NCI-H2196 treated with DMSO at 0.1 percent for 48 hours (cell line): ENCODE measurements around the gene CTNNA3.

Source experiments
- DNase-seq: peaks from one replicate; lab custom pipeline; 2025; ENCODE audit not compliant: unreplicated experiment; lab: John Stamatoyannopoulos, UW

Gene CTNNA3

DNA sequence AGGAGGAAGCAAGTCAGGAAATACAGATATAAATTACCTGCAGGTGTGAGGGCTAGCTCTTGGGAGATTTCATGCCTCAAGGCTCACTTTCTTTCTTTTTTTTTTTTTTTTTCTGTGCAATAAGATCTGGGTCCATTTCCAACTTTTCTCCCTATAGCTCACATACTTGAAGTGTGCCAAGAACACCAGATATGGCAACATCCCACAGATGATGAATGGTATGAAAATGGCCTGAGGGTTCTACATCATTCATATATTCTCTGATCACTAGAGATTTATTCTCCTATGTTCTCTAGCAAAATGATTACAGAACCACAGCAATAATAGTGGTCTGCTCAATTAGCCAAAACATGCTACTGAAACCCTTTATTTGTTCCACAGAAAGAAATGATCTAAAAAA, 653.0 kb downstream of the CTNNA3 start:
- DNase-seq: no peak

DNA sequence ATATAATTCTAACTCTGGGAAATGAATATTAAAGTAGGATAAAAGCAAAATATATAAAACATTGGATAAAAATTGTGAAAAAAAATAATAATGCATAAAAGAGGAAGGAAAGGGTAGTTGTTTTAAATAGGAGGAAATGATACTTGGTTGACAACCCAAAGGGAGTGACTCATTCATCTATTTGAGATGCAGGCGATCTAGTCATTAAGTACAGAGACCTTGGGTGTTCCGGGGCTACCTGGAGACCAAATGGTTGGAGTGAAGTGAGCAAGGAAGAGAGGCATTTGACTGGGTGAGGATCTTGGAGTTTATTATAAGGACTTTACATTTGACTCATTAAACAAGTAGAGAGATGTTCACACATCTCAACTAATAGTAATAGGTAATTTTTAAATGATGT, 659.2 kb downstream of the CTNNA3 start:
- DNase-seq: no peak

DNA sequence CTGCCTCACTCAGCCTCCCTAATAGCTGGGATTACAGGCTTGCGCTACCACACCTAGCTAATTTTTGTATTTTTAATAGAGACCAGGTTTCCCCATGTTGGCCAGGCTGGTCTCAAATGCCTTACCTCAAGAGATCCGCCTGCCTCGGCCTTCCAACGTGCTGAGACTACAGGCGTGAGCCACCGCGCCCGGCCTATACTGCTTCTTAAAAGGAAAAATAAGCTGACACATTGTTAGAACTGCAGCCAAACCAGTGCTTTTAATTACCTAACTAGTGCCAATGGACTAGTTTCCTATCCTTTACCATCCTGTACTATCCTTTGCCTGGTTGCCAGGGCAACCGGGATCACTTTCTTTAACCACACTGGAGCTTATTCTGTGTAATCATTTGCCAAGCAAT, 662.1 kb downstream of the CTNNA3 start:
- no peak for DNase-seq

DNA sequence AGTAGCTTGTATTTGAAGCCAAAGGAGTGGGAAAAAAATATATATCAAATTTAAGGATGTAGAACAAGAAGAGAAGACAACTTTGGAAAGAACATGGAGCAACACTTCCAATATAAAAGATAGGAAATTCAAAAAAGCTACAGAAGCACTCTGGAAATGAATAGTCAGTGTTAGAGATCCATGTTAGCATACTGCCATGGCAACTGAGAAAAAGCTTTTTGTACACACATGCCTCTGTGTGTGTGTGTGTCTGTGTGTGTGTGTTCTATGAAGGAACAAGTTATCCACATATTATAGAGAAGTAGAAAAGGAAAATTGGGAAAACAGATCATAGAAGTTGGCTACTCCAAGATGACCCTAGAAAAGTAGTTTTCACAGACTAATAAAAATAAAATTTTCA, 673.9 kb downstream of the CTNNA3 start:
- DNase-seq: no peak

DNA sequence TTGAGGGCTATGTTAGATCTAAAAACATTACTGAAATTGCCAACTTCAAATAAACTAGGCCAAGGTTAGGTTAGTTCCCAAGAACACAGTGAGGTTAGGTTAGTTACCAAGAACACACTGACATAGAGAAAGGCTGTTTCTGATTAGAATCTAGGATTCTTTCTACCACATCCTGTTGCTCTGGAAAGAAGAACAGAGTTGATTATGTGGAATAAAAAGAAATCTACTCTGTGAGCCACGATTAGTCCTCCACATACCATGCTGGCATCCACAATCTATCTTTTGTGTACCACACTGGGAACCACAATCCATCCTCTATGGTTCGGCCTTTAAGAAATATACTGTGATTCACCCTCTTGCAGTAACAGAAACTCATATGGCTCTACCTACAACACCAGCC, 678.8 kb downstream of the CTNNA3 start:
- DNase-seq: no peak

DNA sequence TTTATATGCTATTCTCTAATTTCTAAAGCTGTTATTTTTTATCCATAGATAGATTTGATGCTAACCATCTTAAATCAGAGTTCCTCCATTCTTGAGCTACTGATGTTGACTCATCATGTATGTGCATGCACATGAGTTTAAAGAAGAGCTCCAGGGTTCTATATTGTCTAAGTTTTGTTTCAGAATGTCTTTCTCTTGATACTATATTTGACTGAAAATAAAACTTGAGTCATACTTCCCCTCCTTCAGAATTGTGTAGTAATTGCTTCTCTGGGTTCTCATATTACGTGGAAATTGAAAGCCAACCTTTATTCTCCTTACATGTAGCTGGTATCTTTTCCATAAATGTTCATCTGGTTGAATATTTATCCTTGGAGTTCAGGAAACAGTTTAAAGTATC, 680.8 kb downstream of the CTNNA3 start:
- DNase-seq: no peak

DNA sequence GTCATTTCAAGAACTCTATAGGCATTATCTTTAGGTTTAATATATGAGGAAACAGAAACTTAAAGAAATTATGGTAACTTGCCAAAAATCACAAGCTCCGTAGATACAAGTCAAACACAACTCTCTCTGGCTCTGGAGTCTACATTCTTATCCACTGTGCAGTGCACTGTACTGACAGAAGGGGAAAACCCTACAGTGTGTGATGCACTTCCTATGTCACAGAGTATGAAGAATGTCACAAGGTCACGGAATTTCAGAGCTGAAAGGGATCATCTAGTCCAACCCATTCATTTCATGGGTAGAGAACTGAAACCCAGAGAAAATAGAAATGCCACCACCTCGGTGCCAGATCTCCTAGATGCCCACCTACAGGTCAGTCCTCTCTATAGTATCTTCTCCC, 684.0 kb downstream of the CTNNA3 start:
- no peak for DNase-seq

DNA sequence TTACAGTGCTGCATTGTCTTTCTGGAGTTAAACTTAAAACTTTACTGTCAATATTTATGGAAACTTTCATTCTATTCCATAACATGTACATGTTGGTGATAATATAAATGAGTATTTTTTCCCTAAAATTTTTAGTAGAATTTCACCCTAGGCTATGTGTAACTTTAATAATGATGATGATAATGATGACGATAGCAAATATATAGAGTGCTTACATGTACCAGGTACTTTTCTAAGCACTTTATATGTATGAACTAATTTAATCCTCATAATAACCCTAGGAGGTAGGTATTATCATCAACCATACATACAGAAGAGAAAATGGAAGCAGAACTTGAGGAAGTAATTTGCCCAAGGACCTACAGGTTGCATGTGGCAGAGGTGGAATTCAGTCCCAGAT, 684.5 kb downstream of the CTNNA3 start:
- no peak for DNase-seq

DNA sequence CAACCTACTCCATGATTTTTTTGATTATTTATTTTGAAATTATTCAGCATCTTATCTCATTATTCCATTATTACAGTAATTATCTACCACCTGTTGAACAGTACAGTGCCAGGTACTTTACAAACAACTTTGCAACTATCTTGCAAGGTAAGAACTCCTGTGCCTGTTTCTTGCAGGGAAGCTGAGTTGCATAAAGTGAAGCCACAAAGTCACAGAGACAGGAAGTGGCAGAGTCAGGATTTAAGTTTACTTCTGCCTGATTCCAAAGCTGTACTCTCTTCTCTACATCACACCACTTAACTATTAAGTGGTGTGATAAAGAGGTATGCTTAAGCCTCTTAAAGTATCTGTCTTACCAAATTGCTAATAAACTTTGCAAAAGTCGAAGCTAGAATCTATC, 690.0 kb downstream of the CTNNA3 start:
- DNase-seq: no peak

DNA sequence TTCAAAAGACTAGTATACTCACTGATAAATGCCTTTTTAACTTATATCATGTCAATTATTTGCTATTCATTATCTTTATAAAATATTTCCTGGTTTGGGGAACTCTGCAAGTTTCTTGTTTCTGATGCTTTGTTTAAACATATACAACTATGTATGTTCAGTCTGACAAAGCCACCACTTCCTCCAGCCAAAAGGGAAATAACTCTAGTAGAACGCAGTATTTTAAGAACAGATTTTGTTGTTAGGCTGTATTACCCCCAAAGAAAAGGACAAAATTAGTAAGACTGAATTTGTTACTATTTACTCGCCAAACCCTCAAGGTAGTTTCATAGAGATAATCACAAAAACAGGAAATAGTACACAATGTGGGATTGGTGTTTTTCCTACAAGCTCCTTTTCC, 691.3 kb downstream of the CTNNA3 start:
- DNase-seq: no peak

DNA sequence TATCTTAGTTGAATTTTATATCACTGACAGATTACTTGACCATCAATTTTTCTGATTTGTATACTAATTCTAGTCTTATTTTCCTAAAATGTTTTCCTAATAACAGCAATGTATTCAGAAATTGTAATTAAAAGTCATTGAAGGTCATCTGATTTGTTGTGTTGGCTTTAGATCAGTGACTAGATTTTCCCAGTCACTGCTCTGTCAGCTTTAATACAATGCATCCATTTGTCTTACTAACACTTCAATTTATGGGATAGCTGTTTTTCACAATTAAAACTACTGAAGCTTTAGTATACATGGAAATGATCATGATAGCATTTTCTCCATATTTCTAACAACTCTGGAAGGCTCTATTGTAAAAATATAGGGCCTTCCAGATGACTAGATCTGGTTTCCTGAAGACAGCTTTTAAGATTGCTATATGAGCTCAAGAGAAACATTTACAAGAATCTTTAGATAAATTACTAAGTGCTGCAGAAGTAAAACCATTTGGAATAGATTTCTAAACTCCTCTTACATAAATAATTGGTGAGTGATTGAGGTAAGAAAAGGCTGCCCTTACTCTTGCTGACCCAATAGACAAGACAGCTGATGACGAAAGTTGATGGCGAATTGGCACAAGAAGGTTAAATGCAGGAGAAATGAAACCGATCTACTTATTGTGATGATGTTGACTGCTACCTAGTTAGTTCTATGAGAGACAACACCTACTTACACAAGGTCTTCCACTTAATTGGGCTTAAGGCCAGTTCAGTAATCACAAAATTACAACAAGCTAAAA, 696.0 kb downstream of the CTNNA3 start:
- no peak for DNase-seq

DNA sequence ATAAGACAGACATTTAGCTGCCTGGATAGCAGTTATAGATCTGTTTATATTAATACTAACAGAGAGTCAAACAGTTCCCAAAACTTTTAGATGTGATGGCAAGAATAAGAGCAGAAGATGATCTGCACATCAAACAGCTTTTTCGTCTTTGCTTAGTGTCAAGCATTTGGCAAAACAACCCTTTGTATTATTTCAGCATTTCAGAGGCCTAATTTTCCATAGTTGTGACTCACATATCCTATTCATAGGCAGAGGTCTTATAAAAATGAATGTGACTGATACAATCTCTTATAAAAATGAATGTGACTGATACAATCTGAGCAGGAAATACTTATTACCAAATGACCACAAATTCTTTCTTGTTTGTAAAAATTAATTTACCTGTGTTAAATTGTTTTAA, 699.0 kb downstream of the CTNNA3 start:
- DNase-seq: no peak

DNA sequence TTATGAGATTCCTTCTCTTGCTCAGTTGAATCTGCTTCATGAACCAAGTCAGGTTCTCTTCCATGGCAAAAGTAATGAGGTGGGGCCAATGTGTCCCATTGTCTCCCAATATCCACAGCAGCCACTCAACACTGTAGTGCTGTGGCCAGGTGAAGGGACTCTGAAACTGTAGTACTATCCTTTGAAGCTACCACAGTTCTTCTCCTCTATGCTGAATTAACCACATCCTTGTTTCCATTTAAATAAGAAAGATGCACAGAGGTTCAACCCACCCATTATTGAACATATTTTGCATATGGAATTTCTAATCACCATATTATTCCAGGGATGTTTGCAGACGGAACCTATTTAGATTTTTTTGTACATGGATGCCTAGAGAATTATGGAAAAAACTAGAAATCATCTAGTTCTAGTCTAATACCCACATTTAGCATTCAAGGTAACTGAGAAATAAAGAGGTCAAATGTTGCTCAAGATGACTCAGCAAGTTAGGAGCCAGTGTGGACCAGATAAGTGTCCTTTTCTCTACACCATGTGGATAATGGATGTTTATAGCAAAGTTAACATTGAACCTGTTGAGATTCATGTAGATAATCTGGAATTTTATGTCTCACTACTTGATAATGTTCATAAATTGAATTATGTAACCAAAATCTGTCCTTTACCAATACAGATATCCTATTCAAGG, 705.7 kb downstream of the CTNNA3 start:
- no peak for DNase-seq

DNA sequence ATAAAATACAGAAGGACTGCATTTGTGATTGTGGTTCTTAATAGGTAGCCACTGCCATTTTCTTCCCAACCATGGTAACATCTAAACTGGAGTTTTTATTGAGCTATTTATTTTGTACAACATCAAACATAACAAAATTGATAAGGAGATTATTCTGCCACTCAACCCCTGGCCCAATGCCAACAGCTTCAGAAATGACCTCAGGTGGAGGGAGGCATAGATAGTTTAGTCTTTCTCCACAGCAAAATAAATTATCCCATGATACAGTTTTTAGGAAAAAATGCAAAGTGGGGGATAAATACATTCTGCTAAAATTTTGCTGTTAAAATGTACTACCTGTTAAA, 712.5 kb downstream of the CTNNA3 start:
- no peak for DNase-seq

DNA sequence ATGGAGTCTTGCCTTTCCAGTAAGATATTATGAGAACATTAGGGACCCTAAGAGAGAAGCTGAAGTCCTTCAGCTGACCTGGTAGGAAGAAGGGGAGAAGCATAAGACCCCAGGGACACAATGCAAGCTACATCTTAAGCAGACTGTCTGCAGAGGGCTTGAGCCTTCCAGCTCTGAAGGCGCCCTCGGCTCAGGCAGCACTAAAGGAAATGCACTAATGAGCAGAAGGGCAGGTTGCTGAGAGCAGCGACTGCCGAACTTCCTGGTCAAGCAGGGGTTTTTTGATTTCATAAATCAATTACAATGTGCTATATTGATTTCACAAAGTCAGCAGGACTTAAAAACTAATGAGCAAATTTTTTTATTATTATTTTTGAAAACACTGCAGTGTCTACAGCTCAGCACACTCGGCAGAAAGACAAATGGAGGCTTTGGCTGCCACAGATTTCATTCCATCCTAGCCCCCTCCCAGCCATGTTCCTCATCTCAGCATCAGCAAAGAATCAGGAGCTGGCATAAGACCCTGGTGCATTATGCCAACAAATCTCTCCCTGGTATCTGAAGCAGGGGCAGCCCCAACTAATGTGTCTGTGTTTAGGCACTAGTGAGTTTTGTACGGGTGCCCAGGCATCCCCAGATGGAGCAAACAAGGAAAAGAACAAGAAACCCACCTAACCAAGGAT, 713.1 kb downstream of the CTNNA3 start:
- DNase-seq: no peak

DNA sequence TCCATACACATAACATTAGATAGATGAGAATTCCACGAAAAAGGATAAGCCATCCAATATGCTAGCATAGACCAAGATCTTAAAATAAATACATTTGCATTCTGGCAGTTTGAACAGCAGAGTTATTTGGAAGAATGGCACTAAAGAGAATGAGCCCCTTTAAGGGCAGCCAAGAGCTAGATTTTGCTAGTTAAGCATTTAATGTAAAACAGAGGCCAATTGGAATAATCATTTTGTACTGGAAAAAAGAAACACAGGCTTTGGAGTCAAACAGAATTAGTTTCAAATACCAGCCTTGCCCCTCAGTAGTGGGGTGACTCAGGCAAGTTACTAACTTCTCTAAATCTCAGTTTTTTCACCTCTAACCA, 714.0 kb downstream of the CTNNA3 start:
- no peak for DNase-seq

DNA sequence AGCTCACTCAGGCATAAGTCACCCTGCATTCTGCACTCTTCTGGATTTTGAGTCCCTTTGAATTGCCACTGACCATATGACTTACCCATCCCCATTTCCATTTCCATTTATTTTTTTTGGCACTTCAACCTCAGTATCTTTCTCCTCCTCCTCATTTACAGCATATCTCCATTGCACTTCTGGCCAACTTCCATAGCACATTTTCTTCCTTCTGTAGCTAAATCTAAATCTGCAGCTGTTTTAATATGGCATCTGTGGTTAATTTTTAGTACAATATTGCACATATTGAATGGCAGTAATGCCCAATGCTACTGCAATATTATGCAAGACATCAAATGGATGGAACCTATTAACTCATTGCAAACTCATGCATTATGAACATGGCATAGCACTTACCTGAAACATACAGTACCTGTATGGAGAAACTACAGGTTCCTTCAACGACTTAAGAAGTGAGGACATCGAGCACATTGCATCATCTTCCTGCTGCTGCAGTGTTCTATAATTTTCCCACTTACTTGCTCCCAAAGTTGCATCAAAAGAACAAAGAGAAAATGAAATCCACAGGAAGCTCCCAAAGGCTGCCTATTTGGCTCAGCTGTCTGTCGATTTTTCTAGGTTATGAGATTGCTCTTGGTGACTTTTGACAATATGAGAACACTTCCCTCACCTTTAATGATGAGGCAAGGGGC, 714.5 kb downstream of the CTNNA3 start:
- DNase-seq: no peak

DNA sequence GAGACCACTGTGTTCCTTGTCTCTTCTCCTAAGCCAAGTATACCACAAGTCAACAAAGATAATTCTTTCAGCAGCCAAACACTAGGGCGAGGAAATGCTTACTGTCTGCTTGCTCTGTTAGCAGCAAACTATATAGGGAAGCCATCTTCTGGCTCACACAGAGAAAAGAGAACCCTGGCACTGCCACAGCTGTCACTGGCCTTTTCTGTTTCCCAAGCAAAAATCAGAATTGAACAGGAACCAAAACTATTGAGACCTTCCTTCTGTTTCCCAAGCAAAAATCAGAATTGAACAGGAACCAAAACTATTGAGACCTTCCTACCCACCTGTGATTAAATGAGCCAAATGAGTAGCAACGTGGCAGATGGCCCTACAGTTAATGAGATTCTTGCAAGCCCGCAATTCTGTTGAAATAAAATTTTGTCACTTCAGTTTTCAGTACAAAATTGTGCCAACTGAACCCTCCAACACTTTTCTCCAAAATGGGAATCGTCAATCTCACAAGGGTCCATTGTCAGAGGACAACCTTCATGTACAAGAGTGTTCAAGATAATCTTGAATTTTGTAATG, 715.7 kb downstream of the CTNNA3 start:
- no peak for DNase-seq

DNA sequence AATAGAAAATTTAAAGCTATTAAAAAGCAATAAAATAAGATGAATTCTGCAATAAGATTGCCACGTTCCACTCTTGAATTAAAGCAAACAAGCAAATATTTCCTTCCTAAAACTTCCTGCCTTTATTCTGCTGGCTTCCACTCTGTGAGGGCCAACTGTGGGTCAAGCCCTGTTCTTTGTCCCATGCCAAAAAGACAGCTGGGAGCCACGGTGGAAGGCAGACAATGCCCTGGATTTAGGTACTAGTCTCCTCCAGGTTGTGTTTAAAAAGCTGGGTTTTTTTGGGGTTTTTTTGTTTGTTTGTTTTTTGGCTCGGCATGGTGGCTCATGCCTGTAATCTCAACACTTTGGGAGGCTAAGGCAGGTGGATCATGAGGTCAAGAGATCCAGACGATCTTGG, 731.0 kb downstream of the CTNNA3 start:
- no peak for DNase-seq

DNA sequence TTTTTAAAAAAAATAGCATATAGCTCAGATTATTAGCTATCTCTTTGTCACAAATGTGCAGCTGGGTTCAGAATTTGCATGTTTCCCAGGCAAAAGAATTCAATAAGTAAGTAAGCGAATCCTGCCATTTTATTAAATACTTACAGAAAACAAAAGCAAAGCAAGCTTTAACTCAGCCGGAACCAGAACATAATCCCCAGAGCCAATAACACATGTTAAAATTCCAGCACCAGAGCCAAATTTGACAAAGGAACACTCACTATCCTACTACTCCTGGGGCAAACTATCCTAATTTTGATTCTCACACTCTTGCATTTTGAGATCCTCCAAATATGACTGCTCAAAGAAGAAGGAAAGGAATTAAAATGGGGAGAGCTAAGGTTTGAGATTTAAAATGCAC, 737.5 kb downstream of the CTNNA3 start:
- DNase-seq: no peak

DNA sequence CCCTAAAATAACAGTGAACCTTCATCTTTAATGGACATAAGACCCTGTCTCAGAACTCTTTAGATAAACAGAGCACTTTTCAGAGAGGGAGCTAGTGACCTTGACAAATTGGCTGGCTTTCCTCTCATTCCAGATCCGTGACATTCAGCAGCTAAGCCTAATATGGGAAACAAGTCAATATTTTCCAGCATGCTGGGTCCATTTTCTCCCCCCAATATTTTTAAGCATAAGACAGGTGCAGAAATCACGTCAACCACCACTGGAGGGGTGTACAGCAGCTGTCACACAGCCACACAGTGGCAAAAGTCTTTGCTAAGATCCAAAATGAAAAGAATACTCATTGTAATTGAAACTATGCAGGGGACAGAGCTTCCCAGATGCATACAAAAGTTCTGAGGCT, 744.1 kb downstream of the CTNNA3 start:
- no peak for DNase-seq

DNA sequence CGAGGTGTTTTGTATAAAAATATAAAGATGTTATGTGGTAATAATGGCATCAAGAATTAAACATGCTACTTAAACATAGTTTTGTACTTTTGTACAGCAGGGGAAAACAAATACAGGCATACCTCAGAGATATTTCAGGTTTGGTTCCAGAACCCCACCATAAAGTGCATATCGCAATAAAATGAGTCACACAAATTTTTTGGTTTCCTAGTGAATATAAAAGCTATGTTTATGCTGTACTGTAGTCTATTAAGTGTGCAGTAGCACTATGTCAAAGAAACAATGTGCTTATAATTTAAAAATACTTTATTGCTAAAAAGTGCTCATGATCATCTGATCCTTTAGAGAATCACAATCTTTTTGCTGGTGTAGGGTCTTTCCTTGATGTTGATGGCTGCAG, 752.4 kb downstream of the CTNNA3 start:
- DNase-seq: no peak
